HEK293T (cell line): Measurements from ENCODE around the gene SPATS2L.

Source experiments
- BHLHE40 ChIP-seq: fragments of 450-650 bp; IDR thresholded peaks from 2 replicates; pipeline ENCODE4 v1.6.1; 2016; ENCODE audit warnings: mild to moderate bottlenecking, moderate library complexity, borderline replicate concordance
- ELF4 ChIP-seq: fragments of 450-650 bp; IDR thresholded peaks from 2 replicates; pipeline ENCODE4 v1.6.1; 2017; ENCODE audit warnings: antibody characterized with exemption
- FOXA1 ChIP-seq: fragments of 450-650 bp; IDR thresholded peaks from 2 replicates; pipeline ENCODE4 v1.6.1; 2016; ENCODE audit warnings: mild to moderate bottlenecking
- FOXK2 ChIP-seq: fragments of 450-650 bp; IDR thresholded peaks from 2 replicates; pipeline ENCODE4 v1.6.1; 2016; ENCODE audit warnings: mild to moderate bottlenecking
- FOXM1 ChIP-seq: fragments of 450-650 bp; IDR thresholded peaks from 2 replicates; pipeline ENCODE4 v1.6.1; 2017; ENCODE audit warnings: mild to moderate bottlenecking, borderline replicate concordance
- HDGF ChIP-seq: fragments of 450-650 bp; IDR thresholded peaks from 2 replicates; pipeline ENCODE4 v1.6.1; 2017; ENCODE audit warnings: antibody characterized with exemption, borderline replicate concordance
- LEF1 ChIP-seq: fragments of 450-650 bp; IDR thresholded peaks from 2 replicates; pipeline ENCODE4 v1.6.1; 2017; ENCODE audit warnings: mild to moderate bottlenecking, borderline replicate concordance
- NFRKB ChIP-seq: fragments of 450-650 bp; IDR thresholded peaks from 2 replicates; pipeline ENCODE4 v1.6.1; 2016; ENCODE audit warnings: mild to moderate bottlenecking, moderate library complexity
- SP1 ChIP-seq: fragments of 450-650 bp; IDR thresholded peaks from 2 replicates; pipeline ENCODE4 v1.6.1; 2017
- SUZ12 ChIP-seq: fragments of 450-650 bp; IDR thresholded peaks from 2 replicates; pipeline ENCODE4 v1.6.1; 2016; ENCODE audit warnings: mild to moderate bottlenecking
- TARDBP ChIP-seq: fragments of 450-650 bp; IDR thresholded peaks from 2 replicates; pipeline ENCODE4 v1.6.1; 2016
- ZNF384 ChIP-seq: fragments of 450-650 bp; IDR thresholded peaks from 2 replicates; pipeline ENCODE4 v1.6.1; 2016
- TF ChIP-seq, protein P1 (sequence below): fragments of 450-650 bp; IDR thresholded peaks from 2 replicates; pipeline ENCODE4 v1.6.1; 2016

DNA sequence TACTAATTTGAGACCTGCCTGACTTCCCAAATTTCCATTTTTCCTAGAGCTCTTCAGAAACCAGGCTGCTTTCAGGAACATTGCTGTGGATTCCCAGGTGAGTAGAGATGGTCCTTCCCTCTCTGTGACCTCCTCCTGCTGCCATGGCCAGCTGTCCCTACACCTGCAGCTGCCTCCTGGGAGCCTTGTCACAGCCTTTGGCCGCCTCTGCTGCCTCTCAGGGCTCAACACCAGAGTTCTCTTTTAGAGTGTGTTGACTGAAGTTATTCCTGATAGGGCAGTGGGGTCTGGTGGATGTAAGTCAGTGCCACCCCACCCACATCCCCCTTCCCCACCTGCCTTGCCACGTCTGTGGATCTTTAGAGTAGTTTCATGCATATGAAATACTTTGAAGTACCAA, 22.9 kb downstream of the SPATS2L start:
- TF ChIP-seq FOXM1 (no peak), BHLHE40 (no peak), FOXA1 (no peak), ELF4 (no peak), SUZ12 (no peak), NFRKB (no peak), FOXK2 (no peak), SP1 (no peak), HDGF (no peak), ZNF384 (no peak), LEF1 (no peak), TARDBP (no peak)
- TF ChIP-seq, protein P1, sequence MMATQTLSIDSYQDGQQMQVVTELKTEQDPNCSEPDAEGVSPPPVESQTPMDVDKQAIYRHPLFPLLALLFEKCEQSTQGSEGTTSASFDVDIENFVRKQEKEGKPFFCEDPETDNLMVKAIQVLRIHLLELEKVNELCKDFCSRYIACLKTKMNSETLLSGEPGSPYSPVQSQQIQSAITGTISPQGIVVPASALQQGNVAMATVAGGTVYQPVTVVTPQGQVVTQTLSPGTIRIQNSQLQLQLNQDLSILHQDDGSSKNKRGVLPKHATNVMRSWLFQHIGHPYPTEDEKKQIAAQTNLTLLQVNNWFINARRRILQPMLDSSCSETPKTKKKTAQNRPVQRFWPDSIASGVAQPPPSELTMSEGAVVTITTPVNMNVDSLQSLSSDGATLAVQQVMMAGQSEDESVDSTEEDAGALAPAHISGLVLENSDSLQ, result no peak
